Transverse colon (tissue), 3 donors: ENCODE measurements around the gene HDAC4.

Source experiments
- CTCF ChIP-seq, 5 experiments: fragments of 200-600 bp in 3 of 5; fragments of 450-650 bp in 2 of 5; sonication (generic) in 3 of 5; IDR thresholded peaks; 1 replicate in 2 of 5; 2 replicates in 3 of 5; pipeline ENCODE4 v1.5.1; 2016 to 2017; ENCODE audit warnings: antibody characterized with exemption in 5 of 5, inconsistent platforms in 3 of 5, mild to moderate bottlenecking in 2 of 5, moderate library complexity in 1 of 5
- EP300 ChIP-seq: sonication (generic); formaldehyde crosslinking; IDR thresholded peaks from one replicate; pipeline ENCODE4 v1.6.1; 2017; ENCODE audit warnings: antibody characterized with exemption, low read depth

- TF ChIP-seq CTCF (IDR thresholded peaks at IDR 0.05) = no peak
- TF ChIP-seq EP300 = no peak
These were observed 99.7 kb downstream of the HDAC4 start for GRCh38 chr2:239300871-239301735.
